Thoracic aorta (tissue), 2 donors: ENCODE data around the gene IER2. TPM values are rescaled to one million over a fixed set of nuclear protein-coding genes. Genes with fewer than 3 reads are reported as not detected.
"Not testable (repeated sequence)": the region's sequence is repeated elsewhere in the genome, so short reads cannot be mapped to it uniquely, and the experiment has no call there.

Experiments used
- ATAC-seq: fragments of 150-250 bp; one replicate; pipeline ENCODE4 v1.8.0; 2017; ENCODE audit warnings: low read depth; ENCODE audit not compliant: insufficient number of reproducible peaks, low FRiP score
- DNase-seq: peaks from one replicate; pipeline ENCODE4 v3.0.0-alpha.2; 2020; ENCODE audit warnings: low spot score
- H3K27ac ChIP-seq, 2 donors: fragments of 200-600 bp; sonication (generic); 1 replicate in 1 of 2; 2 replicates in 1 of 2; pipeline ENCODE4 v1.5.1; 2016; ENCODE audit warnings: mild to moderate bottlenecking in 2 of 2, moderate library complexity in 2 of 2
- H3K27me3 ChIP-seq: fragments of 200-600 bp; sonication (generic); replicated peaks from 2 replicates; pipeline ENCODE4 v1.6.0; 2016; ENCODE audit warnings: mild to moderate bottlenecking; ENCODE audit not compliant: insufficient read depth
- H3K36me3 ChIP-seq: fragments of 200-600 bp; sonication (generic); one replicate; pipeline ENCODE4 v1.5.1; 2016
- H3K4me1 ChIP-seq, 2 donors: fragments of 200-600 bp; sonication (generic); 1 replicate in 1 of 2; 2 replicates in 1 of 2; pipeline versions ENCODE4 v1.5.1 to v1.6.0; 2016; ENCODE audit warnings: low read depth in 2 of 2, mild to moderate bottlenecking in 1 of 2; ENCODE audit not compliant: control insufficient read depth in 1 of 2
- H3K4me3 ChIP-seq: fragments of 200-600 bp; sonication (generic); 2 replicates; pipeline ENCODE4 v1.5.1; 2016; ENCODE audit warnings: mild to moderate bottlenecking
- H3K9me3 ChIP-seq: fragments of 200-600 bp; sonication (generic); 2 replicates; pipeline ENCODE4 v1.5.1; 2016
- total RNA-seq, 2 donors: library from RNA; depleted of rRNA; stranded (reverse); fragments of >200 nt; gene quantifications; one replicate each; pipeline versions ENCODE4 v1.1.0 to v1.2.3, GENCODE V29; 2016
- TF ChIP-seq, protein P1 (sequence below): fragments of 200-600 bp; sonication (generic); IDR thresholded peaks from one replicate; pipeline ENCODE4 v1.5.1; 2019; ENCODE audit warnings: antibody characterized with exemption

Gene IER2
- total RNA-seq, 2 donors from 2014 or later, result 125 to 440 TPM

DNA sequence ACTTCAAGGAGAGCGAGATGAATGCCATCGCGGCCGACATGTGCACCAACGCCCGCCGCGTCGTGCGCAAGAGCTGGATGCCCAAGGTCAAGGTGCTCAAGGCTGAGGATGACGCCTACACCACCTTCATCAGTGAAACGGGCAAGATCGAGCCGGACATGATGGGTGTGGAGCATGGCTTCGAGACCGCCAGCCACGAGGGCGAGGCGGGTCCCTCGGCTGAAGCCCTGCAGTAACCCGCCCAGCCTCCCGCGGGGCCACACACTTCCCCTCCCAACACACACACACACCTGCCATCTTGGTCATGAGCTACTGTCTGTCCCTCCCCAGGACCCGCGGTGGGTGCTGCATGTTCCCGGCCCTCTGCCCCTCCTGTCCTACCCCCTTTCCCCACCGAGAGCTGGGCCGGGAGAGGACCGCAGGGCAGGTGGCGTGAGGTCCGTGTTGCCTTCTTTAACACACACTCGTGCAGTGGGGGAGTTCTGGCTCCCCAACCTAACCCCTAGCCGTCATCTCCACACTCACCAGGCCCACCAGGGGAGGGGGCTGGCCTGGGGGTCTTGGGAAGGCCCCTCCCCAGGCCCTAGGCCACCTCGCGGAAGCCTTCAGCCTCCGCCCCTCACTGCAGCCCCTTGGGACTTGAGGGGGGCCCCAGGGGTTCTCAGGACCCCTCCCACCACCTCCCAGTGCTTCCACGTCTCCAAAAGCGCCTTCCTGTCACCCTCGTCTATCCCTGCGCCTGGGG lies 11.9 kb upstream of the IER2 start:
- no peak for ATAC-seq

DNA sequence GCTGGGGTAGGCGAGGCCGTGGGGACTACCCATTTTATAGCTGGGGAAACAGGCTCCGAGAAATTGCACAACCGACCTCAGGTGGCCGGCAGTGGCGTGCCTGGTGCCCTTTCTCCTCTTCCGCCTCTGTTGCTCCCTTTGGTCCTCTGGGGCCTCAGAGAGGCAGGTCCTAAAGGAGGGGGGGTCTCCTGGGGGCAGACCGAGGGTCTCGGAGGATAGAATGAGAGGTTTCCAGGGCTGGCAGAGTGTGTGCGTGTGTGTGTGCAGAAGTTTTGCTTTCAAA lies 11.4 kb upstream of the IER2 start:
- Histone ChIP-seq H3K9me3 (no peaks in the 10 kb centered on the region), H3K27ac (no peak overlapping the region), H3K36me3 (peaks cover 29% of the 10 kb centered on the region), H3K27me3 (no peaks in the 10 kb centered on the region), H3K4me3 (no peak overlapping the region), H3K4me1 (peaks cover 4 to 9% of the 10 kb centered on the region in 2 donors)
- ATAC-seq (no peak), DNase-seq (no peak)
- TF ChIP-seq, protein P1, sequence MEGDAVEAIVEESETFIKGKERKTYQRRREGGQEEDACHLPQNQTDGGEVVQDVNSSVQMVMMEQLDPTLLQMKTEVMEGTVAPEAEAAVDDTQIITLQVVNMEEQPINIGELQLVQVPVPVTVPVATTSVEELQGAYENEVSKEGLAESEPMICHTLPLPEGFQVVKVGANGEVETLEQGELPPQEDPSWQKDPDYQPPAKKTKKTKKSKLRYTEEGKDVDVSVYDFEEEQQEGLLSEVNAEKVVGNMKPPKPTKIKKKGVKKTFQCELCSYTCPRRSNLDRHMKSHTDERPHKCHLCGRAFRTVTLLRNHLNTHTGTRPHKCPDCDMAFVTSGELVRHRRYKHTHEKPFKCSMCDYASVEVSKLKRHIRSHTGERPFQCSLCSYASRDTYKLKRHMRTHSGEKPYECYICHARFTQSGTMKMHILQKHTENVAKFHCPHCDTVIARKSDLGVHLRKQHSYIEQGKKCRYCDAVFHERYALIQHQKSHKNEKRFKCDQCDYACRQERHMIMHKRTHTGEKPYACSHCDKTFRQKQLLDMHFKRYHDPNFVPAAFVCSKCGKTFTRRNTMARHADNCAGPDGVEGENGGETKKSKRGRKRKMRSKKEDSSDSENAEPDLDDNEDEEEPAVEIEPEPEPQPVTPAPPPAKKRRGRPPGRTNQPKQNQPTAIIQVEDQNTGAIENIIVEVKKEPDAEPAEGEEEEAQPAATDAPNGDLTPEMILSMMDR, result no peak

More for the DNA sequence above, 11.9 kb upstream of the IER2 start:
- H3K27me3 ChIP-seq, result no peaks in the 10 kb centered on the region
- TF ChIP-seq, protein P1, result no peak
- H3K9me3 ChIP-seq, result no peaks in the 10 kb centered on the region
- H3K4me1 ChIP-seq, result peaks cover 4% of the 10 kb centered on the region in 2 donors
- H3K4me3 ChIP-seq, result no peak overlapping the region
- no peak overlapping the region for H3K27ac ChIP-seq
- peaks cover 28% of the 10 kb centered on the region for H3K36me3 ChIP-seq
- DNase-seq, result no peak

DNA sequence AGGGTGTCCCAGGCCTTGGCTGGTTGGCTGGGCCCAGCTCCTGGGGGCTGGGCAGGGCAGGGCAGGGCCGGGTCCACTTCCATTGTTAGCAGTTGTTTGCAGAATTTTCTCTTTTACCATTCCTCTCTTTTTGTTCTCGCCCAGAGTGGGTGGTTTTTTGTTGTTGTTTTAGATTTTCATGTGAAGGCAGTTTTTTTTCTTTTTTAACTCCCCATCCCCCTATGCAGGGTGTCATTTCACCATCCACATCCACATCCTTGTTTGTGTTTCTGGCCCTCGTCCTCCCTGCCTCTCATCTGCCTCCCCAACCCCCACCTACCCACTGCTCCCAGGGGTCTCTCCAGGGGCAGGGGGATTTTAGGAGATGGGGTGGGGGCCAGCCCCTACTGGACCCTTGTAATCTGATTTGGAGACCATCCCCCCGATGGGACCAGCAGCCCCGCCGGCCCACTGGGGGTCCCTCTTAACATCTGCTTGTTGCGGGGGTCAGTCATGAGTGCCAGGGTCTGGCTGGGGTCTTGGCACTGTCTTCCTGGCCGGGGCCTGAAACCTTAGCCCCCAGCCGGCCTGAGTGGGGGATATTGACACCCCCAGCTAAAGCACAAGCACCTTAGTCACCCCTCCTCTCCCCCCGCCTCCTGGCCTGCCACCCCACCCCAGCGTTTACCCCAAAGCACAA lies 10.4 kb upstream of the IER2 start:
- peaks cover 0 to 9% of the 10 kb centered on the region in 2 donors for H3K4me1 ChIP-seq
- H3K9me3 ChIP-seq, result no peaks in the 10 kb centered on the region
- no peak overlapping the region for H3K4me3 ChIP-seq
- no peak overlapping the region for H3K27ac ChIP-seq
- H3K36me3 ChIP-seq, result peaks cover 38% of the 10 kb centered on the region
- TF ChIP-seq, protein P1, result no peak
- ATAC-seq (no peak), DNase-seq (no peak)
- no peaks in the 10 kb centered on the region for H3K27me3 ChIP-seq

DNA sequence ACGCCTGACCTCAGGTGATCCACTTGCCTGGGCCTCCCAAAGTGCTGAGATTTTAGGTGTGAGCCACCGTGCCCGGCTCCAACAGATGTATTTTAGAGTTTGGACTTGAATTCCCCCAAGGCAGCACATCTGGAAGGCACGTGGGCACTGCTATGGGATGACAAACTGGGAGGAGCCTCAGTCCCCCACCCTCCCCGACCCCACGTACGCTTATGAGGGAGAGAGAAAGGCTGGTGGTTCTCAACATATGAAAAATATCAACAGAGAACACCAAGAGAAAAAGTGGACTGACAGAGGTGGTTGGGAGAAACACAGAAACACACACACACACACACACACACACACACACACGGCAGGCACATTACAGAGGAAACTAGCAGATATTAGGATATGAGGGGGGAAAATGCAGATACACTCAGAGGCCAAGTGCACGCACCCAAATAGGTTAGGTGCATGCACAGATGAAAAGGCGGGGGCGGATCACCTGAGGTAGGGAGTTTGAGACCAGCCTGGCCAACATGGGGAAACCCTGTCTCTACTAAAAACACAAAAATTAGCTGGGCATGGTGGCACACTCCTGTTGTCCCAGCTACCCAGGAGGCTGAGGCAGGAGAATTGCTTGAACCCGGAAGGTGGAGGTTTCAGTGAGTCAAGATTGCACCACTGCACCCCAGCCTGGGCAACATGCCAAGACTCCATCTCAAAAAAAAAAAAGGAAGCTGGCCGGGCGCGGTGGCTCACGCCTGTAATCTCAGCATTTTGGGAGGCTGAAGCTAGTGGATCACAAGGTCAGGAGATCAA lies 3.2 kb upstream of the IER2 start:
- peaks cover 16 to 27% of the 10 kb centered on the region in 2 donors for H3K4me1 ChIP-seq
- H3K27me3 ChIP-seq, result no peaks in the 10 kb centered on the region
- H3K9me3 ChIP-seq, result no peaks in the 10 kb centered on the region
- TF ChIP-seq, protein P1, result no peak
- ATAC-seq (no peak), DNase-seq (no peak)
- H3K27ac ChIP-seq, result no peak overlapping the region
- H3K4me3 ChIP-seq, result no peak overlapping the region
- peaks cover 11% of the 10 kb centered on the region for H3K36me3 ChIP-seq

DNA sequence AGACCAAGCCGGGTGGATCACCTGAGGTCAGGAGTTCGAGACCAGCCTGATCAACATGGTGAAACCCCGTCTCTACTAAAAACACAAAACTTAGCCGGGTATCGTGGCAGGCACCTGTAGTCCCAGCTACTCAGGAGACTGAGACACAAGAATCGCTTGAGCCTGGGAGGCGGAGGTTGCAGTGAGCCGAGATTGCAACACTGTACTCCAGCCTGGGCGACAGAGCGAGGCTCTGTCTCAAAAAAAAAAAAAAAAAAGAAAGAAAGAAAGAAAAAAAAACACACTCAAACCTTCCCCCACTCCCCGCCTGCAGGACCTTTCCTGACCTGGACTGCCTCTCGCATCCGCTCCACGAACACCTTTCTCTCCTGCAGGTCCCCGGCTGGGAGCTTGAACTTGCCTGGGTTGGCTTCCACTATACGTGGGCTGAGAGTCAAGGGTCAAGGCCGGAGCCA lies 1.0 kb upstream of the IER2 start:
- peak overlapping the region; percentile 100 for H3K4me3 ChIP-seq
- not testable (repeated sequence) for H3K36me3 ChIP-seq, H3K9me3 ChIP-seq, ATAC-seq, DNase-seq, H3K27me3 ChIP-seq
- peaks cover 16 to 18% of the 10 kb centered on the region in 2 donors for H3K4me1 ChIP-seq
- H3K27ac ChIP-seq, result peak overlapping the region; percentile 100
